GM12878 (cell line): ENCODE results near the gene HLX.

Experiments used
- BACH1 ChIP-seq: fragments of 450-650 bp; IDR thresholded peaks from 2 replicates; pipeline ENCODE4 v1.6.1; 2017; ENCODE audit warnings: mild to moderate bottlenecking, borderline replicate concordance
- BCL11A ChIP-seq: IDR thresholded peaks from 2 replicates; pipeline ENCODE4 v1.6.1; 2011; ENCODE audit warnings: low read depth, low read length
- BHLHE40 ChIP-seq, 2 experiments: fragments of 450-650 bp in 1 of 2; IDR thresholded peaks; 2 replicates each; pipeline ENCODE4 v1.6.1; 2011 to 2017; ENCODE audit warnings: low read depth in 2 of 2, borderline replicate concordance in 1 of 2, improper control_type of control experiment in 1 of 2, low read length in 1 of 2, mild to moderate bottlenecking in 1 of 2
- BRCA1 ChIP-seq: IDR thresholded peaks from 2 replicates; pipeline ENCODE4 v1.6.1; 2011; ENCODE audit warnings: low read depth, low read length, improper control_type of control experiment
- CHD1 ChIP-seq: IDR thresholded peaks from 2 replicates; pipeline ENCODE4 v1.6.1; 2012; ENCODE audit warnings: low read depth, low read length, improper control_type of control experiment
- GATAD2B ChIP-seq: fragments of 450-650 bp; conservative IDR thresholded peaks from 2 replicates; pipeline ENCODE4 v1.6.1; 2017; ENCODE audit warnings: low read depth, mild to moderate bottlenecking, moderate library complexity
- HCFC1 ChIP-seq: fragments of 150-350 bp; IDR thresholded peaks from 2 replicates; pipeline ENCODE4 v1.6.1; 2014; ENCODE audit warnings: low read length
- HDAC6 ChIP-seq: fragments of 200-600 bp; sonication (generic); IDR thresholded peaks from one replicate; pipeline ENCODE4 v1.8.0; 2017; ENCODE audit warnings: antibody characterized with exemption; ENCODE audit not compliant: unreplicated experiment
- RAD21 ChIP-seq: IDR thresholded peaks from 2 replicates; pipeline ENCODE4 v1.6.1; 2011; ENCODE audit warnings: mild to moderate bottlenecking, low read depth, low read length, moderate library complexity; ENCODE audit not compliant: insufficient read depth
- SP1 ChIP-seq: IDR thresholded peaks from one replicate; pipeline ENCODE4 v1.6.1; 2011; ENCODE audit warnings: low read depth, low read length
- TF ChIP-seq, protein P1 (sequence below), 3 experiments: IDR thresholded peaks in 2 of 3; conservative IDR thresholded peaks in 1 of 3; 2 replicates each; pipeline ENCODE4 v1.5.1; 2011; ENCODE audit warnings: low read depth in 3 of 3, low read length in 3 of 3, mild to moderate bottlenecking in 3 of 3, control low read depth in 2 of 3, moderate library complexity in 2 of 3, inconsistent platforms in 1 of 3, mixed read lengths in 1 of 3; ENCODE audit not compliant: control insufficient read depth in 2 of 3, insufficient read depth in 1 of 3; ENCODE audit errors: extremely low read depth in 1 of 3

DNA sequence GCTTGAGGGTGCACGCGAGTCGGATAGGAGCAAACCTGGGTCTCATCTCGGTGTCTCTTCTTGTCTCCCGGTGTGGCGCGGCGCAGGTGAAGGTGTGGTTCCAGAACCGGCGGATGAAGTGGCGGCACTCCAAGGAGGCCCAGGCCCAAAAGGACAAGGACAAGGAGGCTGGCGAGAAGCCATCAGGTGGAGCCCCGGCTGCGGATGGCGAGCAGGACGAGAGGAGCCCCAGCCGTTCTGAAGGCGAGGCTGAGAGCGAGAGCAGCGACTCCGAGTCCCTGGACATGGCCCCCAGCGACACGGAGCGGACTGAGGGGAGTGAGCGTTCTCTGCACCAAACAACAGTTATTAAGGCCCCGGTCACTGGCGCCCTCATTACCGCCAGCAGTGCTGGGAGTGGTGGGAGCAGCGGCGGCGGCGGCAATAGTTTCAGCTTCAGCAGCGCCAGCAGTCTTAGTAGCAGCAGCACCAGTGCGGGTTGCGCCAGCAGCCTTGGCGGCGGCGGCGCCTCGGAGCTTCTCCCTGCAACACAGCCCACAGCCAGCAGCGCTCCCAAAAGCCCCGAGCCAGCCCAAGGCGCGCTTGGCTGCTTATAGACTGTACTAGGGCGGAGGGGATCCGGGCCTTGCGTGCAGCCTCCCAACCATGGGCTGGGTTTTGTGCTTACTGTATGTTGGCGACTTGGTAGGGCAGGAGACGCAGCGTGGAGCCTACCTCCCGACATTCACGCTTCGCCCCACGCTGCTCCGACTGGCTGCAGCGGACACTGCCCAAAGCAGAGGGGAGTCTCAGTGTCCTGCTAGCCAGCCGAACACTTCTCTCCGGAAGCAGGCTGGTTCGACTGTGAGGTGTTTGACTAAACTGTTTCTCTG lies 5.1 kb downstream of the HLX start:
- no peak for TF ChIP-seq GATAD2B
- TF ChIP-seq BACH1, result no peak
- TF ChIP-seq CHD1, result no peak
- TF ChIP-seq SP1, result no peak
- no peak for TF ChIP-seq BCL11A
- TF ChIP-seq HCFC1, result no peak
- TF ChIP-seq HDAC6, result no peak
- TF ChIP-seq BRCA1, result no peak
- TF ChIP-seq, protein P1, sequence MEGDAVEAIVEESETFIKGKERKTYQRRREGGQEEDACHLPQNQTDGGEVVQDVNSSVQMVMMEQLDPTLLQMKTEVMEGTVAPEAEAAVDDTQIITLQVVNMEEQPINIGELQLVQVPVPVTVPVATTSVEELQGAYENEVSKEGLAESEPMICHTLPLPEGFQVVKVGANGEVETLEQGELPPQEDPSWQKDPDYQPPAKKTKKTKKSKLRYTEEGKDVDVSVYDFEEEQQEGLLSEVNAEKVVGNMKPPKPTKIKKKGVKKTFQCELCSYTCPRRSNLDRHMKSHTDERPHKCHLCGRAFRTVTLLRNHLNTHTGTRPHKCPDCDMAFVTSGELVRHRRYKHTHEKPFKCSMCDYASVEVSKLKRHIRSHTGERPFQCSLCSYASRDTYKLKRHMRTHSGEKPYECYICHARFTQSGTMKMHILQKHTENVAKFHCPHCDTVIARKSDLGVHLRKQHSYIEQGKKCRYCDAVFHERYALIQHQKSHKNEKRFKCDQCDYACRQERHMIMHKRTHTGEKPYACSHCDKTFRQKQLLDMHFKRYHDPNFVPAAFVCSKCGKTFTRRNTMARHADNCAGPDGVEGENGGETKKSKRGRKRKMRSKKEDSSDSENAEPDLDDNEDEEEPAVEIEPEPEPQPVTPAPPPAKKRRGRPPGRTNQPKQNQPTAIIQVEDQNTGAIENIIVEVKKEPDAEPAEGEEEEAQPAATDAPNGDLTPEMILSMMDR (IDR thresholded peaks at IDR 0.05 in 2 of 3, conservative IDR thresholded peaks at IDR 0.05 in 1 of 3; ENCODE audit: control insufficient read depth in 2 of 3, extremely low read depth in 1 of 3, insufficient read depth in 1 of 3, low read depth in 3 of 3, low read length in 3 of 3), result no peak
- TF ChIP-seq BHLHE40 (IDR thresholded peaks at IDR 0.05; ENCODE audit: borderline replicate concordance in 1 of 2, low read depth in 2 of 2, low read length in 1 of 2), result no peak
- TF ChIP-seq RAD21, result no peak
